NCI-H146 treated with DMSO at 0.1 percent for 48 hours (cell line): Measurements from ENCODE around the gene GUCD1.

Experiments
- DNase-seq: peaks from one replicate; lab custom pipeline; 2025; ENCODE audit not compliant: unreplicated experiment; lab: John Stamatoyannopoulos, UW

The GUCD1 gene

DNA sequence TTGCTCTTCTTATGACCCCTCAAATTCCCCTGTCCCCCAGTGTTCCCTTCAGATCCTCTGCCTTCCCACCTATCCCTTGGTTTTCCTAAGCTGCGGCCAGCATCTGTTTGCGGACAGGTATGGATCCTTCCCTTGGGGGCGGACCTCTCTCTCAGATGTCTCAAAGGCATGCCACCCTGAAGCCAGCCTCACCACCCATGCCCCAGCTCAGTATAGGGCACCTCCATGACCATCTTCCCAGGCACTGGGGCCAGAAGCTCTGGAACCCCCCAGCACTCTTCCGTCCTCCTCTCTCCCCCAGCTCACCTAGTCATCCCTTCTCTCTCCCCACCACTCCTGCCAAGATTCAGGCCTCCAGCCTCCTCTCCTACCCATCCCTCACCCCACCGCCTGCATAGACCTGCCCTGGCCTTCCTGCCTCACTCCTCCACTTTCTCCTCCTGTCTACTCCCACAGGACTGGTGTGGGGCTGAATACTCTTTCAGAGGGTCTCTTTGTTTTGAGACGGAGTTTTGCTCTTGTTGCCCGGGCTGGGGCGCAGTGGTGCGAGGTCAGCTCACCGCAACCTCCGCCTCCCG is 35.7 kb upstream of the GUCD1 start:
- DNase-seq: no peak

DNA sequence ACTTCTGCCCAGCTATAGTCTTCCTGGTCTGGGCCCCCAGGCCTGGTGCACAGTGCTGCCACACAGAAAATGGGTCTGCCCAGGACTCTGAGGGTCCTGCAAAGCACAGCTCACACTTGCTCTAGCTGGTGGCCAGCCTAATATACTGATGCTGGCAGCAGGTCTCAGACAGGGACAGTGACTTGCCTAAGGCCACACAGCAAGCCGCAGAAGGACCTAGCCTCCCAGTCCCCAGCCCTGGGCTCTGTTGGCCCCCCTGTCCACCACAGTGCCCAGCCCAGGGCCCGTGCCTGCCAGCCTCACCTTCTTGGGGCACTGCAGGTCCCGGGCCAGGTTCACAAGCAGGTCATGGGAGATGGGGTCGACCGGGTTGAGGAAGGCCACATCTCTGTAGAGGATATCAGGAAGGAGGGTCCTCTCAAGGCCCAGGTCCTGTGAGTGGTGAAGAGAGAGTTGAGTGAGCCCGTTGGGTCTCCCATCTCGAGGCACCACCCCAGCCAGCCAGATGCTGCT is 34.6 kb upstream of the GUCD1 start:
- DNase-seq: no peak

DNA sequence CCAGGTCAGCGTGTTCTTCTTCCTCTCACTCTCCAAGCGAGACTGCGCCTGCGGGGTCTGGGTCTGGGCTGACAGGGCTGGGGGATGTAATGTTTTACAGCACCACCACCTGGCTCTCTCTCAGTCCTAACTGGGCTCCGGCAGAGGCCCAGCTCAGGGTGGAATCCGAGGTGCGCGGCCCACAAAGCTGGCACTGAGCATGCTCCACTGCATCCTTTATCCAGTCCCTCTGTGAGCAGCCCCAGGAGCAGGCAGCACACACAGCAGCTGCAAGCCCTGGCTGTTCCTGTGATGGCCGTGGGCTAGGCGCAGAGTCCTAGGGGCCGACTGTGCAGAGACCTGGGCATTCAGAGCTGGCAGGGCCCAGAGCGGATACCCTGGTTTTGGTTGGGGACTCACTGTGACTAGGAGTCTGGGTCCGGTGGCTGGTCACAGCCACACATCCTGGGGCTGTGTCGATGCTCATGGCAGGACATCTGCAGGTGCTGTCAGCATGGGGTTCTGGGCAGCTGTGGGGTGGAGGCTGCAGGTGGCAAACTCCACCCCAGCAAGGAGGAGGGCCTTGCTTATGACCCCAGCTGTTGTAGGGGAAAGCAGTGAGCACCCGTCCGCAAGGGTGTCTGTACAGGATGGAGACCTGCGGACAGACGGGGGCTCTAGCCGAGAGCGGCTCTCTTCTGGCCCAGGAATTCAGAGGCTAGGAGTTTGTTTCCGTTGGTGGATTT is 34.0 kb upstream of the GUCD1 start:
- DNase-seq: no peak

DNA sequence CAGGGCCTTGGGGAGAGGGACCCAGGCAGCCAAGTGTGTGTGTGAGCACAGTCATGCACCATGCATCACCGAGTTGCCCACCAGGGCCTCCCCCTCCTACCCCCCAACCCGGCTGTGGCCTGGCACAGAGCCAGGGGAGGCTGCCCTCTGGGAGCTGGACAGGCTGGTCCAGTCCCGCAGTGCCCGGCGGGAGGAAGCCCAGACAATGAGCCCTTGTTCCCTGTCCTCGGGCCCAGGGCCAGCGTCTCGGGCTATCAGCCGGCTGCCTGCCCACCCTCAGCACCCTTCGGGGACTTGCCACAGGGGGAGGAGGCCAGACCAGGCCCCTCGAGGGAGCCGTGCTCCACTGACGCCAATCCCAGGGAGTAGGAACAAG is 33.4 kb upstream of the GUCD1 start:
- DNase-seq: no peak

- no peak for DNase-seq
Observed at GRCh38 chr22:24587948-24588347, 33.0 kb upstream of the GUCD1 start.

DNA sequence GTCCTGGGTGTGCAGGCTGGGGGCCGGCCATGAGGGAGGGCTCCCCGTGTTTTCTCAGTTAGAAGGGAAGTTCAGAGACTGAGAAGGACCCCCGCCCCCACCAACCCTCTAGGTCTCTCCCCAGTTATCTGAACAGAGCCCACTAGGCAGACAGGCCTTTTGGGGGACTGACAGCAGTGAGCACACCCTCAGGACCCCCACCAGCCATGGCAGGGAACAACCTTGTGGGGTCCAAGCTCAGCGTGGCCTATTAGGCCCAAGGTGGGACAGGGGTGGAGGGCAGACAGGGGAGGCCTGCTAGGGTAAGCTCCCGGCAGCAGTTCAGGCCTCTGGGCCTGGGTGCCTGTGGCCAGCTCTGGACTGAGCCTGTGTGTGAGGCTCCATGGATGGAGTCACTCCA is 32.3 kb upstream of the GUCD1 start:
- no peak for DNase-seq

DNA sequence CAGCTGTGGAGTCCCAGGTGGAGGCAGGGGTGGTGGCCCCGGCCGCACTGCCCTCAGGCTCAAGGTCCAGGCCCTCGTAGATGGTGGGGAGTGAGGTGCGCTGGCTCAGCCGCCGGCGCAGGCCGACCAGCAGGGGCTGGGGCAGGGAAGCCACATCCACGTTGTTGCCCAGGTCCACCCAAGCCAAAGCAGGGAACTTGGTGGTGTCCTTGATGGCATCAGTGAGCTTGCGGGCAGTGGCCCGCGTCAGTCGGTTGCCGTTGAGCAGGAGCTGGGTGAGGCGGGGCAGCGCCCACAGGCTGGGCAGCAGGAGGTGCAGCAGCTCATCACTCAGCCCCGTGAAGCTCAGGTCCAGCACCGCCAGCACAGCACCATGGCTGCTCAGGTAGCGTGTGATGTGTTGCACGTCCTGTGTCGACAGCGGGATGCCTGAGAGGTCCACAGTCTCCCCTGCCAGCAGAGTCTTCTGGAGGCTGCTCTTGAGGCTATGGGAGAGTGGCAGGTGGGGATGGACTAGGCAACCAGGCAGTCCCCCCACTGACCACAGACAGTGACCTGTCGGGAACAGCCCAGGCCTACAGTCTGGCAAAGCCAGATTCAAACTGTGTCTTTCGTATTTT is 31.1 kb upstream of the GUCD1 start:
- no peak for DNase-seq

GRCh38 chr22:24585461-24585860 is 30.5 kb upstream of the GUCD1 start:
- DNase-seq: no peak

- DNase-seq: no peak
Observed at GRCh38 chr22:24584871-24585411, 30.0 kb upstream of the GUCD1 start.

- DNase-seq: no peak
Observed at GRCh38 chr22:24584166-24584790, 29.3 kb upstream of the GUCD1 start.

DNA sequence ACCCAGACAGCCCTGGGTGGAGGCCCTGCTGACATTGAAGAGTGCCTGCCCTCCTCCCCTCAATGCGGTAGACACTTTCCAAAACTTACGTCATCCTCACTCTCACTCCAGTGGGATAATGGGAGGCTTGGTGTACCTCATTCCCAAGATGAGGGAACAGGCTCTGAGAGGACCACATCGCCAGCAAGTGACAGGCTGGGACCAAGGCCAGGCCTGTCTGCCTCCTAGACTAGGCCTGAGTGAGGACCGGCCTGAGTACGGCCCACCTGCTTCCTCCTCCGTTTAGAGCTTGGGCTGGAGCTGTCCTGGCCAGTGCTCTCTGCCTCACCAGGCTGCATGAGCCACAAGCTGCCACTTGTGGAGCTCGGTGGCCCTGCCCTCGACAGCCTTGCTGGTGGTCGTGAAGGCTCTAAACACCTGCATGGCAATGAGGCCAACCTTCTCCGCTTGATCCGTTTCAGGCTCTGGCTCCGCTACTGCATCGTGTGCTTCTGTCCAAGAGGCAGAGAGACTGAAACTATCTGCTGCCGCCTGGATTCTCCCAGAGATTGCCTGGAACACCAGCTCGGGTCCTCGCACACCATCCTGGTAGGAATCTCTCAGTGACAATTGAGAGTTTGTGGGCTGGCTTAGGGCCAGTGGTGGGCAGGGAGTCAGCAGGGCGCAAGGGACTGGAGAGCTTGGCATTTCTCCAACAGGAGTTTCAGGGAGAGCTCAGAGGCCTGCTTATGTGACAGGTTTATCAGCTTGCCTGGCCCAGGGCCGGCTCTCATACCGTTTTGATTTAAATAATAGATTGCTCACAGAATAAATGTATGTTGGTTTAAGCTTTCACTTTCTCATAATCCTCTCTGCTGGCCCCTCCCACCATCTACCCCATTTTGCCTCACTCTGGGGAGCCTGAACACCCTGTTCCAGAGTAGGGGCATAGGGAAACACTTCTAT is 28.6 kb upstream of the GUCD1 start:
- DNase-seq: no peak

DNA sequence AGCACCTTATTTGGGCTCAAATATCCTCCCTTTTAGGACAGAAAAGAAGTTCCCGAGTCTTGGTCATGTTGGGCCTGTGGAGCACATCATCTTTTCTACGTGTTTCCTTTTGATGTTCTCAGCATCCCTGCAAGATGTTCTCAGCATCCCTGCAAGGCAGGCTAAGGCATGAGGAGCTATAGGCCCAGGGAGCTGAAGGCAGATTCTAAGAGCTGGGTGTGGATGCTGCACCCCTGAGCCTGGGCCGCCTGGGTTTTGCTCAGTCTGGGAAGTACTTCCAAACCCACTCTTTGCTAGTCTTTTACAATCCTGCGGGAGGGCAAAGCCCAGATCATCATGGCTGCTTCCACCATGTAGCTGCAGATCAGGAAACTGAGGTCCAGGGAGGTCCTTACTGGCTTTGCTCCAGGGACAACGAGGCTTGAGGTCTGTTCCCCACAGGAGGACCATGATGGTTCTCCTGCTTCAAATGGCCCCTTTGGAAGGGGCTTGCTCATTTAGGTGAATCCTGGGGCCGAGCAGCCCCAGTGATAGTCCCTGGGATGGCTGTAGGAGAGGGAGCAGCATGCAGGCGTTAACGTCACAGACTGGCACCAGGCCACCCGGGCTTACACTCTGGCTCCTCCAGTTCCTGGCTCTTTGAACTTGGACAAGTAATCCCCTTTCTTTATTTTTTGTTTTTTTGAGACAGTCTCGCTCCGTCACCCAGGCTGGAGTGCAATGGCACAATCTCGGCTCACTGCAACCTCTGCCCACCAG is 27.3 kb upstream of the GUCD1 start:
- DNase-seq: no peak

GRCh38 chr22:24580276-24580675 is 25.3 kb upstream of the GUCD1 start:
- DNase-seq: no peak

GRCh38 chr22:24579258-24579601 is 24.3 kb upstream of the GUCD1 start:
- no peak for DNase-seq

- DNase-seq: no peak
Observed at GRCh38 chr22:24578355-24579257, 23.7 kb upstream of the GUCD1 start.

DNA sequence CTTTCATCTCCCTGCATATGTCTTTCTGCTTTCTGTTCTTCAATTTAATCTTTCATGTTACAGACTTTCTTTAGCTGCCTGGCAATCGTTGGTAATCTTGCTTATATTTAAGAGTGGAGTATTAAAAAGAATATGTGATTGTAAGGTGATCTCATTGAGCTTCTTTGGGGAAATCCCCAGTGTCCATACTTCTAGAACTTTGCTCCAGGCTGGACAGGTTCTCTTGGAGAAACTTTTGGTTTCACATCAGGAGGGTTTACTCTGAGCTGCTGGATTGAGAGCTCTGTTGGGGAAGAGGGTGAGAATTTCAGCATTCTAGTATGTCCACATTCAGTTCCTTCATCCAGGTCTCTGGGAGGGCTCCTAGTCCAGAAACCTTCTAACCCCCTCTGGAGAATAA is 21.8 kb upstream of the GUCD1 start:
- DNase-seq: no peak

- DNase-seq: no peak
Observed at GRCh38 chr22:24571266-24571665, 16.3 kb upstream of the GUCD1 start.

DNA sequence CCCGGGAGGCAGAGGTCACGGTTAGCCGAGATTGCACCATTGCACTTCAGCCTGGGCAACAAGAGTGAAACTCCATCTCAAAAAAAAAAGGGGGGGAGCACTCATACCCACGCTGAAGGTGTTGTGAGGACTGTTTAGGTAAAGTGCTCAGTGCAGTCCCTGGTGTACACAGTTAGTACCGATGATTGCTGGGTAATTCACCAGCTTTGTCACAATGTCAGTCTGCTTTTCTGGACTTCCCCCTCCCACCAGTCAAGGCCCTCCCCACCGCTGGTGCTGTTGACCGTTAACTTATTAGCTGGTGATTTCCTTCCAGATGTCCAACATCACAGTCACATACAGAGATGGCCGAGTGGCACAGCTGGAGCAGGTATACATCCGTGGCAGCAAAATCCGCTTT is 12.7 kb upstream of the GUCD1 start:
- no peak for DNase-seq

- no peak for DNase-seq
Observed at GRCh38 chr22:24566899-24567511, 12.1 kb upstream of the GUCD1 start.
